Left kidney (tissue), 2 donors: ENCODE results near the gene NMRK2. TPM values are rescaled to one million over a fixed set of nuclear protein-coding genes. Genes with fewer than 3 reads are reported as not detected.
"Not testable (repeated sequence)": the region's sequence is repeated elsewhere in the genome, so short reads cannot be mapped to it uniquely, and the experiment has no call there.

Source experiments
- DNase-seq: peaks from one replicate; pipeline ENCODE4 v3.0.0-alpha.2; 2013
- polyA plus RNA-seq: library from polyadenylated mRNA; unstranded; fragments of 120-200 nt; gene quantifications from one replicate; pipeline ENCODE4 v1.2.1, GENCODE V29; 2013; ENCODE audit not compliant: insufficient read length

NMRK2 gene
- polyA plus RNA-seq, 1 donor, result not detected

- DNase-seq, result no peak
These were observed 31.7 kb downstream of the NMRK2 start for GRCh38 chr19:3964256-3965194.

- DNase-seq, result no peak
These were observed 33.5 kb downstream of the NMRK2 start for GRCh38 chr19:3966051-3967017.

GRCh38 chr19:3967983-3968382, 35.1 kb downstream of the NMRK2 start:
- DNase-seq, result not testable (repeated sequence)

GRCh38 chr19:3968556-3969434, 35.9 kb downstream of the NMRK2 start:
- peak; percentile 90 for DNase-seq

GRCh38 chr19:3969435-3970312, 36.8 kb downstream of the NMRK2 start:
- DNase-seq, result peak; percentile 13

GRCh38 chr19:3970313-3970807, 37.5 kb downstream of the NMRK2 start:
- no peak for DNase-seq

GRCh38 chr19:3970808-3971598, 38.1 kb downstream of the NMRK2 start, which contains the start of gene DAPK3:
TSS of gene DAPK3 (minus strand) at chr19:3971099. CDS start at chr19:3969735, 1,364 bp downstream.
- peak; percentile 95 for DNase-seq

- no peak for DNase-seq
These were observed 42.3 kb downstream of the NMRK2 start for GRCh38 chr19:3975144-3975543.

- no peak for DNase-seq
These were observed 42.8 kb downstream of the NMRK2 start for GRCh38 chr19:3975637-3976087.

GRCh38 chr19:3976495-3977241, 43.8 kb downstream of the NMRK2 start:
- no peak for DNase-seq

- DNase-seq, result no peak
These were observed 44.6 kb downstream of the NMRK2 start for GRCh38 chr19:3977242-3978143.

- no peak for DNase-seq
These were observed 45.3 kb downstream of the NMRK2 start for GRCh38 chr19:3978145-3978544.

- DNase-seq, result no peak
These were observed 46.4 kb downstream of the NMRK2 start for GRCh38 chr19:3979289-3979673.

- no peak for DNase-seq
These were observed 46.9 kb downstream of the NMRK2 start for GRCh38 chr19:3979674-3980352.

- DNase-seq, result no peak
These were observed 47.7 kb downstream of the NMRK2 start for GRCh38 chr19:3980353-3981251.

- no peak for DNase-seq
These were observed 48.5 kb downstream of the NMRK2 start for GRCh38 chr19:3981373-3981735.
